Duodenal mucosa (tissue), 2 donors: Measurements from ENCODE around the gene RNF223.

Source experiments
- H3K27ac ChIP-seq: one replicate; pipeline ENCODE4 v1.7.0; 2013; ENCODE audit warnings: low read depth, low read length
- H3K27me3 ChIP-seq, 2 donors: one replicate each; pipeline ENCODE4 v1.7.0; 2013; ENCODE audit warnings: low read length in 2 of 2, control low read depth in 1 of 2; ENCODE audit not compliant: insufficient read depth in 2 of 2, control insufficient read depth in 1 of 2
- H3K36me3 ChIP-seq, 2 donors: one replicate each; pipeline ENCODE4 v1.7.0; 2013; ENCODE audit warnings: low read length in 2 of 2, control low read depth in 1 of 2; ENCODE audit not compliant: insufficient read depth in 2 of 2, control insufficient read depth in 1 of 2
- H3K4me1 ChIP-seq, 2 donors: one replicate each; pipeline ENCODE4 v1.7.0; 2013; ENCODE audit warnings: low read length in 2 of 2, control low read depth in 1 of 2; ENCODE audit not compliant: insufficient read depth in 2 of 2, control insufficient read depth in 1 of 2
- H3K4me3 ChIP-seq, 2 donors: one replicate each; pipeline ENCODE4 v1.7.0; 2013; ENCODE audit warnings: low read length in 2 of 2, low read depth in 1 of 2
- H3K9ac ChIP-seq, 2 donors: one replicate each; pipeline ENCODE4 v1.7.0; 2013; ENCODE audit warnings: low read length in 2 of 2, low read depth in 1 of 2
- H3K9me3 ChIP-seq, 2 donors: one replicate each; pipeline ENCODE4 v1.7.0; 2013; ENCODE audit warnings: low read length in 2 of 2, control low read depth in 1 of 2; ENCODE audit not compliant: control insufficient read depth in 1 of 2

RNF223 gene

GRCh38 chr1:1063945-1064831 is 9.9 kb downstream of the RNF223 start:
- Histone ChIP-seq H3K27me3 (peaks cover 51 to 54% of the 10 kb centered on the region in 2 donors), H3K27ac (no peak overlapping the region), H3K4me3 (no peak overlapping the region), H3K9ac (no peak overlapping the region), H3K9me3 (no peaks in the 10 kb centered on the region), H3K4me1 (peaks cover 10 to 16% of the 10 kb centered on the region in 2 donors), H3K36me3 (no peaks in the 10 kb centered on the region)

- H3K4me1 ChIP-seq, result peaks cover 10 to 22% of the 10 kb centered on the region in 2 donors
- H3K27me3 ChIP-seq, result peaks cover 58 to 60% of the 10 kb centered on the region in 2 donors
These were observed 10.7 kb downstream of the RNF223 start for GRCh38 chr1:1063261-1063944.

GRCh38 chr1:1062348-1063163 is 11.6 kb downstream of the RNF223 start:
- H3K4me3 ChIP-seq, result no peak overlapping the region
- H3K9ac ChIP-seq, result no peak overlapping the region
- no peak overlapping the region for H3K27ac ChIP-seq
- H3K9me3 ChIP-seq, result no peaks in the 10 kb centered on the region
- no peaks in the 10 kb centered on the region for H3K36me3 ChIP-seq
- H3K27me3 ChIP-seq, result peaks cover 60 to 65% of the 10 kb centered on the region in 2 donors
- peaks cover 5 to 17% of the 10 kb centered on the region in 2 donors for H3K4me1 ChIP-seq

More at GRCh38 chr1:1063261-1063944, 10.7 kb downstream of the RNF223 start:
- no peak overlapping the region for H3K9ac ChIP-seq
- no peaks in the 10 kb centered on the region for H3K9me3 ChIP-seq
- H3K4me3 ChIP-seq, result no peak overlapping the region
- H3K36me3 ChIP-seq, result no peaks in the 10 kb centered on the region
- no peak overlapping the region for H3K27ac ChIP-seq

GRCh38 chr1:1061682-1062345 is 12.3 kb downstream of the RNF223 start:
- Histone ChIP-seq H3K27ac (no peak overlapping the region), H3K36me3 (no peaks in the 10 kb centered on the region), H3K27me3 (peaks cover 60 to 67% of the 10 kb centered on the region in 2 donors), H3K9me3 (no peaks in the 10 kb centered on the region), H3K4me1 (peaks cover 5 to 17% of the 10 kb centered on the region in 2 donors), H3K4me3 (no peak overlapping the region), H3K9ac (no peak overlapping the region)

- H3K27me3 ChIP-seq, result peaks cover 57 to 67% of the 10 kb centered on the region in 2 donors
- no peak overlapping the region for H3K9ac ChIP-seq
- no peak overlapping the region for H3K27ac ChIP-seq
- no peaks in the 10 kb centered on the region for H3K9me3 ChIP-seq
- no peak overlapping the region for H3K4me3 ChIP-seq
- no peaks in the 10 kb centered on the region for H3K36me3 ChIP-seq
- peaks cover 5 to 17% of the 10 kb centered on the region in 2 donors for H3K4me1 ChIP-seq
These were observed 13.7 kb downstream of the RNF223 start for GRCh38 chr1:1060281-1061000.

- no peaks in the 10 kb centered on the region for H3K9me3 ChIP-seq
These were observed 14.4 kb downstream of the RNF223 start for GRCh38 chr1:1059494-1060280.

GRCh38 chr1:1058921-1059493 is 15.1 kb downstream of the RNF223 start:
- no peak overlapping the region for H3K9ac ChIP-seq
- peaks cover 52 to 61% of the 10 kb centered on the region in 2 donors for H3K27me3 ChIP-seq
- no peaks in the 10 kb centered on the region for H3K36me3 ChIP-seq
- H3K4me1 ChIP-seq, result peaks cover 2 to 14% of the 10 kb centered on the region in 2 donors
- H3K27ac ChIP-seq, result no peak overlapping the region
- peak overlapping the region; percentile 21 to 22 for H3K4me3 ChIP-seq
- H3K9me3 ChIP-seq, result no peaks in the 10 kb centered on the region

More at GRCh38 chr1:1059494-1060280, 14.4 kb downstream of the RNF223 start:
- peaks cover 57 to 67% of the 10 kb centered on the region in 2 donors for H3K27me3 ChIP-seq
- H3K4me1 ChIP-seq, result peaks cover 5 to 17% of the 10 kb centered on the region in 2 donors
- H3K9ac ChIP-seq, result no peak overlapping the region
- H3K36me3 ChIP-seq, result no peaks in the 10 kb centered on the region
- no peak overlapping the region for H3K27ac ChIP-seq
- H3K4me3 ChIP-seq, result peak overlapping the region; percentile 22 to 46

- peaks cover 0 to 11% of the 10 kb centered on the region in 2 donors for H3K4me1 ChIP-seq
- no peak overlapping the region for H3K4me3 ChIP-seq
- H3K27ac ChIP-seq, result no peak overlapping the region
- H3K27me3 ChIP-seq, result peaks cover 46 to 54% of the 10 kb centered on the region in 2 donors
- H3K9ac ChIP-seq, result no peak overlapping the region
- H3K36me3 ChIP-seq, result no peaks in the 10 kb centered on the region
- H3K9me3 ChIP-seq, result no peaks in the 10 kb centered on the region
These were observed 15.8 kb downstream of the RNF223 start for GRCh38 chr1:1058088-1058905.
